IMR-90 (cell line): ENCODE results near the gene AOX1. TPM values are rescaled to one million over a fixed set of nuclear protein-coding genes. Genes with fewer than 3 reads are reported as not detected.
"Not testable (repeated sequence)": the region's sequence is repeated elsewhere in the genome, so short reads cannot be mapped to it uniquely, and the experiment has no call there.

Experiments used
- ATAC-seq: fragments of 200-7000 bp; cut with Tn5 transposase; 2 replicates; pipeline ENCODE4 v1.9.1; 2020; ENCODE audit warnings: low read depth, mild to moderate bottlenecking, moderate library complexity
- BruUV-seq: library from RNA; stranded (reverse); fragments of 400-500 nt; replicated peaks from 2 replicates; lab custom pipeline; 2021; lab: Mats Ljungman, UMichigan
- CTCF ChIA-PET: fragments of 300-600 bp; formaldehyde crosslinking; extraction: SDS; loops from one replicate; lab custom pipeline; 2021; ENCODE audit warnings: antibody characterized with exemption; lab: Yijun Ruan, JAX
- POLR2A ChIA-PET: fragments of 300-600 bp; sonication (Branson Sonifier 250); formaldehyde crosslinking; loops from one replicate; lab custom pipeline; 2022; ENCODE audit warnings: antibody characterized with exemption; ENCODE audit not compliant: unreplicated experiment; lab: Charles Lee
- DNase-seq: peaks from one replicate; pipeline ENCODE4 v3.0.0; 2013
- H2AFZ ChIP-seq: replicated peaks from 2 replicates; pipeline ENCODE3; 2013; ENCODE audit warnings: low read length, mild to moderate bottlenecking; ENCODE audit not compliant: poor library complexity
- H2AK5ac ChIP-seq: 2 replicates; pipeline ENCODE4 v1.6.1; 2013; ENCODE audit warnings: low read depth, low read length, inconsistent platforms
- H2AK9ac ChIP-seq: replicated peaks from 2 replicates; pipeline ENCODE3; 2013; ENCODE audit warnings: mild to moderate bottlenecking, low read depth, low read length, moderate library complexity; ENCODE audit not compliant: poor library complexity
- H2BK120ac ChIP-seq: 2 replicates; pipeline ENCODE4 v1.6.1; 2013; ENCODE audit warnings: low read depth, low read length, inconsistent platforms
- H2BK15ac ChIP-seq: 3 replicates; pipeline ENCODE4 v1.6.1; 2013; ENCODE audit warnings: low read depth, low read length, inconsistent platforms
- H2BK20ac ChIP-seq: 2 replicates; pipeline ENCODE4 v1.6.1; 2013; ENCODE audit warnings: low read depth, mild to moderate bottlenecking, inconsistent platforms, low read length, moderate library complexity
- H2BK5ac ChIP-seq: 2 replicates; pipeline ENCODE4 v1.6.1; 2013; ENCODE audit warnings: mild to moderate bottlenecking, low read depth, low read length, inconsistent platforms; ENCODE audit not compliant: poor library complexity, severe bottlenecking
- H3K14ac ChIP-seq: replicated peaks from 2 replicates; pipeline ENCODE4 v1.6.1; 2013; ENCODE audit warnings: low read depth, low read length, inconsistent platforms
- H3K18ac ChIP-seq: 2 replicates; pipeline ENCODE4 v1.6.1; 2013; ENCODE audit warnings: low read depth, low read length, control low read depth
- H3K23ac ChIP-seq: 2 replicates; pipeline ENCODE4 v1.6.1; 2013; ENCODE audit warnings: low read depth, low read length, inconsistent platforms
- H3K27ac ChIP-seq: 2 replicates; pipeline ENCODE4 v1.5.1; 2013; ENCODE audit warnings: mild to moderate bottlenecking, control low read depth, low read length; ENCODE audit not compliant: insufficient read depth
- H3K27me3 ChIP-seq: 2 replicates; pipeline ENCODE4 v1.6.1; 2013; ENCODE audit warnings: low read length; ENCODE audit not compliant: control insufficient read depth, insufficient read depth
- H3K36me3 ChIP-seq: 2 replicates; pipeline ENCODE4 v1.6.1; 2013; ENCODE audit warnings: low read length, mixed read lengths; ENCODE audit not compliant: control insufficient read depth, insufficient read depth
- H3K4ac ChIP-seq: 2 replicates; pipeline ENCODE4 v1.6.1; 2013; ENCODE audit warnings: low read depth, low read length, inconsistent platforms
- H3K4me1 ChIP-seq: 2 replicates; pipeline ENCODE4 v1.6.1; 2013; ENCODE audit warnings: low read length, mixed read lengths; ENCODE audit not compliant: control insufficient read depth, insufficient read depth
- H3K4me2 ChIP-seq: 2 replicates; pipeline ENCODE4 v1.6.1; 2013; ENCODE audit warnings: low read depth, mild to moderate bottlenecking, control low read depth, low read length, moderate library complexity
- H3K4me3 ChIP-seq: 2 replicates; pipeline ENCODE4 v1.5.1; 2013; ENCODE audit warnings: low read depth, mild to moderate bottlenecking, control low read depth, low read length, moderate library complexity; ENCODE audit not compliant: insufficient read depth
- H3K56ac ChIP-seq: 2 replicates; pipeline ENCODE4 v1.6.1; 2013; ENCODE audit warnings: low read length, inconsistent platforms; ENCODE audit not compliant: insufficient read depth; ENCODE audit errors: extremely low read depth
- H3K79me1 ChIP-seq, 2 experiments: 2 replicates each; pipeline ENCODE4 v1.6.1; 2013; ENCODE audit warnings: low read length in 2 of 2, inconsistent platforms in 1 of 2, low read depth in 1 of 2
- H3K9ac ChIP-seq: 2 replicates; pipeline ENCODE4 v1.6.1; 2013; ENCODE audit warnings: low read depth, low read length, control low read depth
- H3K9me1 ChIP-seq: 2 replicates; pipeline ENCODE4 v1.6.1; 2013; ENCODE audit warnings: low read length, inconsistent platforms; ENCODE audit not compliant: insufficient read depth
- H3K9me3 ChIP-seq: 2 replicates; pipeline ENCODE4 v1.6.1; 2013; ENCODE audit warnings: low read length; ENCODE audit not compliant: control insufficient read depth, insufficient read depth
- H4K20me1 ChIP-seq: 2 replicates; pipeline ENCODE4 v1.6.1; 2013; ENCODE audit warnings: low read length, inconsistent platforms; ENCODE audit not compliant: insufficient read depth
- H4K5ac ChIP-seq: 2 replicates; pipeline ENCODE4 v1.6.1; 2013; ENCODE audit warnings: mild to moderate bottlenecking, low read depth, low read length, control low read depth
- H4K8ac ChIP-seq, 2 experiments: 2 replicates each; pipeline ENCODE4 v1.6.1; 2013; ENCODE audit warnings: low read depth in 2 of 2, low read length in 2 of 2, control low read depth in 1 of 2, inconsistent platforms in 1 of 2
- H4K91ac ChIP-seq: 2 replicates; pipeline ENCODE4 v1.6.1; 2013; ENCODE audit warnings: low read depth, low read length, inconsistent platforms; ENCODE audit not compliant: insufficient read depth
- BHLHE40 ChIP-seq: fragments of 150-350 bp; IDR thresholded peaks from 2 replicates; pipeline ENCODE4 v1.6.1; 2016; ENCODE audit warnings: mild to moderate bottlenecking, low read depth, low read length
- CEBPB ChIP-seq: IDR thresholded peaks from 2 replicates; pipeline ENCODE4 v1.6.1; 2012; ENCODE audit warnings: low read depth, low read length, improper control_type of control experiment
- CHD1 ChIP-seq: IDR thresholded peaks from 2 replicates; pipeline ENCODE4 v1.6.1; 2012; ENCODE audit warnings: low read depth, low read length, improper control_type of control experiment
- FOS ChIP-seq: fragments of 150-350 bp; IDR thresholded peaks from 2 replicates; pipeline ENCODE4 v1.6.1; 2016; ENCODE audit warnings: low read depth, low read length
- MAFK ChIP-seq: IDR thresholded peaks from 2 replicates; pipeline ENCODE4 v1.6.1; 2012; ENCODE audit warnings: low read depth, low read length, improper control_type of control experiment
- MXI1 ChIP-seq: IDR thresholded peaks from 2 replicates; pipeline ENCODE4 v1.6.1; 2012; ENCODE audit warnings: low read depth, mild to moderate bottlenecking, low read length, moderate library complexity, borderline replicate concordance
- NFE2L2 ChIP-seq: fragments of 150-350 bp; IDR thresholded peaks from 2 replicates; pipeline ENCODE4 v1.6.1; 2016; ENCODE audit warnings: low read depth, mild to moderate bottlenecking, low read length
- RAD21 ChIP-seq: IDR thresholded peaks from 2 replicates; pipeline ENCODE4 v1.6.1; 2012; ENCODE audit warnings: low read length, improper control_type of control experiment
- WGBS, 2 experiments: methylation state at CpG; one replicate each; pipeline versions ENCODE4 v1.1.5 to v1.1.7; 2013; ENCODE audit warnings: missing lambda C conversion rate in 2 of 2; ENCODE audit not compliant: insufficient read length in 1 of 2; ENCODE audit errors: extremely low coverage in 2 of 2; 5-methylcytosine and 5-hydroxymethylcytosine counted together
- dilution Hi-C: fragments of 300-500 bp; cut with HindIII; formaldehyde crosslinking; loops from one replicate; pipeline ENCODE4 v1.14.3; 2018; ENCODE audit warnings: low sequenced_read_pairs; ENCODE audit not compliant: unreplicated experiment
- in situ Hi-C: fragments of 300-500 bp; cut with MboI; formaldehyde crosslinking; loops from 3 replicates; pipeline ENCODE4 v1.14.3; 2019; ENCODE audit warnings: low sequenced_read_pairs, inconsistent platforms, mixed read lengths
- intact Hi-C: fragments of 100-400 bp; cut with micrococcal nuclease; formaldehyde crosslinking; loops from 2 replicates; pipeline ENCODE4 v1.10.0; 2022
- polyA plus RNA-seq, 3 experiments: library from polyadenylated mRNA; depleted of rRNA; stranded (reverse); fragments of >200 nt; gene quantifications; 2 replicates each; pipeline ENCODE4 v1.2.3, GENCODE V29; 2012; ENCODE audit warnings: low replicate concordance in 1 of 3
- total RNA-seq: library from RNA; depleted of rRNA; stranded (reverse); fragments of >200 nt; gene quantifications from 2 replicates; pipeline ENCODE4 v1.2.3, GENCODE V29; 2012
- TF ChIP-seq, protein P1 (sequence below): conservative IDR thresholded peaks from 2 replicates; pipeline ENCODE4 v1.5.1; 2012; ENCODE audit warnings: mild to moderate bottlenecking, low read depth, low read length, improper control_type of control experiment

The AOX1 gene
- total and polyA plus RNA-seq, 2 of the 4 experiments (the other 2 are of a cell fraction), result 21.7 to 59.9 TPM

DNA sequence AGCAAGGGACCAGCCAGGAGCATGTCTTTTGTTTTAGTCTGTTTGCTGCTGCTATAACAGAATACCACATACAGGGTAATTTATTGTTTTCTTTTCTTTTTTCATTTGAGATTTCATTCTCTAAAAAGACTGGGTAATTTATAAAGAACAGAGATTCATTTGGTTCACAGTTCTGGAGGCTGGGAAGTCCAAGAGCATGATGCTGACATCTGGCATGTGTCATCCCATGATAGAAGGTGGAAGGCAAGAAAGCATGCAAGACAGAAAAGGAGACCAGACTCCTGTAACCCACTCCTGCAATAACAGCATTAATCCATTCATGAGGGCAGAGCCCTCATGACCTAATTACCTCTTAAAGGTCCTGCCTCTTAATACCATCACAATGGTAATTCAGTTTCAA is 45.0 kb upstream of the AOX1 start:
- Histone ChIP-seq H2BK5ac (no peak overlapping the region), H3K4ac (no peak overlapping the region), H4K20me1 (no peaks in the 10 kb centered on the region), H2BK20ac (no peak overlapping the region), H3K56ac (no peak overlapping the region), H4K5ac (no peak overlapping the region), H3K9me3 (peaks cover 3% of the 10 kb centered on the region; the same call in 1 of the 2 replicates), H2BK120ac (no peak overlapping the region), H2AFZ (no peak overlapping the region), H3K23ac (no peak overlapping the region), H3K4me2 (no peak overlapping the region), H3K36me3 (peaks cover 2% of the 10 kb centered on the region; the same call in 1 of the 2 replicates), H3K4me3 (no peak overlapping the region), H3K27ac (no peak overlapping the region), H2AK9ac (no peak overlapping the region), H3K4me1 (peaks cover 4% of the 10 kb centered on the region; the same call in 1 of the 2 replicates), H3K27me3 (no peaks in the 10 kb centered on the region), H3K79me1 (peaks cover 4 to 12% of the 10 kb centered on the region in 2 experiments; a peak in 2 of 4 replicates), H2BK15ac (no peak overlapping the region), H4K8ac (no peak overlapping the region), H3K9ac (no peak overlapping the region), H3K18ac (no peak overlapping the region), H2AK5ac (no peak overlapping the region), H3K9me1 (0 out of 2 replicates have a peak, but pooled peaks cover 10% of the 10 kb centered on the region), H4K91ac (no peak overlapping the region), H3K14ac (no peak overlapping the region)
- no TSS peak for BruUV-seq
- CTCF ChIA-PET, result no interaction called here
- DNase-seq, result no peak
- in situ Hi-C loops, result no loop called here
- dilution Hi-C loops, result no loop called here
- intact Hi-C loops, result no loop called here
- POLR2A ChIA-PET, result no interaction called here
- ATAC-seq, result no peak
- TF ChIP-seq RAD21 (no peak), BHLHE40 (no peak), CHD1 (no peak), MXI1 (no peak), MAFK (no peak), NFE2L2 (no peak), CEBPB (no peak), FOS (no peak)
- TF ChIP-seq, protein P1, sequence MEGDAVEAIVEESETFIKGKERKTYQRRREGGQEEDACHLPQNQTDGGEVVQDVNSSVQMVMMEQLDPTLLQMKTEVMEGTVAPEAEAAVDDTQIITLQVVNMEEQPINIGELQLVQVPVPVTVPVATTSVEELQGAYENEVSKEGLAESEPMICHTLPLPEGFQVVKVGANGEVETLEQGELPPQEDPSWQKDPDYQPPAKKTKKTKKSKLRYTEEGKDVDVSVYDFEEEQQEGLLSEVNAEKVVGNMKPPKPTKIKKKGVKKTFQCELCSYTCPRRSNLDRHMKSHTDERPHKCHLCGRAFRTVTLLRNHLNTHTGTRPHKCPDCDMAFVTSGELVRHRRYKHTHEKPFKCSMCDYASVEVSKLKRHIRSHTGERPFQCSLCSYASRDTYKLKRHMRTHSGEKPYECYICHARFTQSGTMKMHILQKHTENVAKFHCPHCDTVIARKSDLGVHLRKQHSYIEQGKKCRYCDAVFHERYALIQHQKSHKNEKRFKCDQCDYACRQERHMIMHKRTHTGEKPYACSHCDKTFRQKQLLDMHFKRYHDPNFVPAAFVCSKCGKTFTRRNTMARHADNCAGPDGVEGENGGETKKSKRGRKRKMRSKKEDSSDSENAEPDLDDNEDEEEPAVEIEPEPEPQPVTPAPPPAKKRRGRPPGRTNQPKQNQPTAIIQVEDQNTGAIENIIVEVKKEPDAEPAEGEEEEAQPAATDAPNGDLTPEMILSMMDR, result no peak

GRCh38 chr2:200566596-200566995 is 19.2 kb upstream of the AOX1 start:
- H2BK5ac ChIP-seq, intact Hi-C loops, POLR2A ChIA-PET, H2AK5ac ChIP-seq, H3K14ac ChIP-seq, H3K4me2 ChIP-seq, H3K27me3 ChIP-seq, H3K27ac ChIP-seq, H2AK9ac ChIP-seq, H2BK15ac ChIP-seq, H3K4me1 ChIP-seq, H3K9me3 ChIP-seq, H3K4ac ChIP-seq, in situ Hi-C loops, H3K23ac ChIP-seq, ATAC-seq, dilution Hi-C loops, H3K4me3 ChIP-seq, H4K91ac ChIP-seq, DNase-seq, H3K18ac ChIP-seq, H4K8ac ChIP-seq, CTCF ChIA-PET, H3K9ac ChIP-seq, H3K56ac ChIP-seq, H3K9me1 ChIP-seq, H2BK20ac ChIP-seq, H4K20me1 ChIP-seq, H2BK120ac ChIP-seq, H4K5ac ChIP-seq, H2AFZ ChIP-seq, BruUV-seq, H3K36me3 ChIP-seq: not testable (repeated sequence)
- H3K79me1 ChIP-seq, result peaks cover 3 to 19% of the 10 kb centered on the region in 2 experiments; a peak in 3 of 4 replicates
- 80% methylated on average over 1 of the region's 12 CpGs; no CpG with 5 or more reads in 1 of the 2 experiments for WGBS, 2 experiments
